ENCODE measurements around the gene SLC26A9.

The SLC26A9 gene

DNA sequence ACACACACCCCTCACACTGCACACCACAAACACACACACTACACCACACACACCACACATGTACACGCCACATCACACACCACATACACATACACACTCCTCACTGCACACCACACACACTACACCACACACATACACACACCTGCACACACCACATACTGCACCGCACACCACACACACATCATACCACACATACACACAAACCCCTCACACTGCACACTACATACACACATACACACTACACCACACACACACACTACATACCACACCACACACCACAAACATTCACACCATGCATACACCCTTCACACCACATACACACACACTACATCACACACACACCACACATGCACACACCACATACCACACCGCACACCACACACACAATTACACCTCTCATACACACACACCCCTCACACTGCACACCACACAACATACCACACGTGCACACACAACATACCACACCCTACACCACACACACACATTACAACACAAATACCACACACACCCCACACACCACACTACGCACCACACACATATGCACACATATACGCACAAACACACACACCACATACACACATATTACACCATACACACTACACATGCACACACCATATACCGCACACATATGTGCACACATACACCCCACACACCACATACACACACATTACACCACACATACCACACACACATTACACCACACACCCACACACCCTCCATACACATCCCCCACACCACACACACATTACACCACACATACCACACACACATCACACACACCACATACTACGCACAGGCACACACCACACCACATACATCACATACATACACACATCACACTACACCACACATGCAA is 30.3 kb upstream of the SLC26A9 start:
- no peak for DNase-seq

- no peak for DNase-seq
These were observed 29.4 kb upstream of the SLC26A9 start for GRCh38 chr1:205972491-205973168.

DNA sequence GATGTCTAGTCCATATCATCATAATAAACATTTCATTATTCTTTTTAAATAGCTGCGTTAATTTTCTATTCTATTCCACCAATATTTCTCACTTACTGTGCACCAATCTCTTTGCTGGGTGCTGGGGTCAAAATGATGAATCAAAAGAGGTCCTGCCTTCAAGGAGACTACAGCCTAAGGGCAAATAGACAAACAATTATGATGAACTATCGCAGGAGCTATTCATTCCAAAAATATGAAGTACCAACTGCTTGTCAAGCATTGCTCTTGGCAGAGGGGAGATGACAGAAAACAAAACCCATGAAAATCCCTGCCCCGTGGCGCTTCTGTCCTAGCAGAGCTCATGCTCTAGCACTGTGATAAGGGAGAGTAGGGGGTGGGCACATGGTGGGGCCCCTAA is 28.8 kb upstream of the SLC26A9 start:
- DNase-seq: no peak

DNA sequence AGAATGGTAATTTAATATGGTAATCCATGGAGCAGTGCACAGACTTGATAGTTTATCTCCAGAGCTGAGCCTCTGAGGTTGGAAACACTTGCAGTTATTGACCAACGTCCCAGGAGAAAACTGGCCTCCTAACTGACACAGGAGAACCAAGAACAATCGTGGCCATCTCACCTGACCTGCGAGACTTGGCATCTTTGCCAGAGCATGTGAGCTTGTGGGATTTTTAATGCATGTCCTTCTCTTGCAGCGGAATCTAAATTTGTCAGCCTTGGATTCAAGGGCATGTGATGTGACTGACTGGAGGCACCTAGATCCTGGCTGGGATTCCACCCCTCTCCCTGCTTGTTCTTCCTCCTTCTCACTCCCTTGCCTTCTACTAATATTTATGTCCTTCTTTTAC is 27.8 kb upstream of the SLC26A9 start:
- DNase-seq: no peak

DNA sequence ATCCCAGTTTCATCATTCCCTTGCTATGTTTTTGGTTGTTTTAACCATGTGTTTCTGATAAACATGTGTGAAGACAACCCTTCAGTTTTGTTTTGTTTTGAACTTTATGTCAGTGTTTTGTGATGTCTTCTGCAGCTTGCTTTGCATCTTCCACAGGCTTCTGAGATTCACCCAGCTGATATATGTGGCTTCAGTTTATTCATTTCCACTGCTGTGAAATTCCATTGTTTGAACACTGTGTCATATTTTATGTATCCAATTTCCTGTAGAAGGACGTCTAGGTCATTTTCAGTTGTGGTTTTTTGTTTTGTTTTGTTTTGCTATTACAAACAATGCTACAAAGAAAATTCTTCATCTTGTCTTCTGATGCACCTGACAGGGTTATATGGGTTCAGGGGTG is 27.2 kb upstream of the SLC26A9 start:
- no peak for DNase-seq

- DNase-seq: no peak
These were observed 26.0 kb upstream of the SLC26A9 start for GRCh38 chr1:205969229-205969628.

- DNase-seq: no peak
These were observed 24.5 kb upstream of the SLC26A9 start for GRCh38 chr1:205967554-205968335.

GRCh38 chr1:205965036-205965884 is 22.0 kb upstream of the SLC26A9 start:
- DNase-seq: peak; percentile 99

DNA sequence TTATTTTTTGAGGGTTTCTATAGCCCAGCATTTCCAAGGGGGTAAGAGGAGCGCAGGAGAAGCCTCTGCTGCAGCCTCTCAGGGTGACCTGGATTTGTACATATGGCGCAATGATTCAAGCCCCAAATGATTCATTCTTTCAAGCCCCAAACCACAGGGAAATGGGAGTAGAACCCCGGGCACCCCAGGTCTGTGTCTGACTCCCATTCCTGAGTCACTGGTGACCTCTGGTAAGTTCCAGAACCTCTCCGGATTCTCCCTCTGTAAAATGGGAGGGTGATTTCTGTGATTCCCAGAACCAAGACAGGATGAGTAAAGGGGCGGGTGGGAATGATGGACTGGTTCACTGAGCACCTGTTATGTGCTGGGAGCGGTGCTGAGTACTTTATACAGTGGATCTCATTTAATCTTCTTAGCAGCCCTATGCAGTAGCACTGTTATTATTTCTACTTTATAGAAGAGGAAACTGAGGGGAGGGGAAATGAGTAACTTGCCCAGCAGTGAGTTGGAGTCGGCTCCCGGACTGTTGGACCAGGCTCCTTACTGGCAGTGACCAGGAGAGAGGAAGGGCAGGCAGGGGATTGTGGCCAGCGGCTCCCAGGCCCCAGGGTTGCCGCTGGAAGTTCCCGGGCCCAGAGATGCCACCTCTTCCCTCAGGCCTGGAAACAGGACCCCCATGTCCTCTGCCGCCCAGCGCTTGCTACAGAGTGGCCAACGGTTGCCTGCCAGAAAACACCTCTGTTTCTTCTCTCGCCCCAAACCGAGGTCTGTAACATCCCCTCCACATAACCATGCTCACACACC is 20.3 kb upstream of the SLC26A9 start:
- no peak for DNase-seq

DNA sequence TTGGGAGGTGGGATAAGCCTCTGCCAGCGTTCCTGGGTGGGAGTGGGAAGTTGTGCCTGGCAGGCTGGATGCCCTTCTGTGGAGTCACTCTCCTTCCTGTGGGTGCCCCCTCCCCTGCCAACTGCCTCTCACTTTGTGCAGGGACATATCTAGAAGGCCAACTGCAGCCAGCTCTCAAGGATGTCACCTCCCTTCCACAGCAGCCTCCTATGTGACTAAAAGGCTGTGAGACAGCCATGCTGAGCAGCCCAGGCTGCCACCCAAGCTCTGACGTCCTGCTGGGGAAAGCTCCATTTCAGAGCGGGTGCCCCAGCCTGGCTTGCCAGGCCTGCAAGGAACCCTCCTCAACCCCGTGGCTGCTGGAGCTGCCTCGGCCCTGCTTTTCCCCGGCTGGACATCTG is 19.6 kb upstream of the SLC26A9 start:
- DNase-seq: no peak

DNA sequence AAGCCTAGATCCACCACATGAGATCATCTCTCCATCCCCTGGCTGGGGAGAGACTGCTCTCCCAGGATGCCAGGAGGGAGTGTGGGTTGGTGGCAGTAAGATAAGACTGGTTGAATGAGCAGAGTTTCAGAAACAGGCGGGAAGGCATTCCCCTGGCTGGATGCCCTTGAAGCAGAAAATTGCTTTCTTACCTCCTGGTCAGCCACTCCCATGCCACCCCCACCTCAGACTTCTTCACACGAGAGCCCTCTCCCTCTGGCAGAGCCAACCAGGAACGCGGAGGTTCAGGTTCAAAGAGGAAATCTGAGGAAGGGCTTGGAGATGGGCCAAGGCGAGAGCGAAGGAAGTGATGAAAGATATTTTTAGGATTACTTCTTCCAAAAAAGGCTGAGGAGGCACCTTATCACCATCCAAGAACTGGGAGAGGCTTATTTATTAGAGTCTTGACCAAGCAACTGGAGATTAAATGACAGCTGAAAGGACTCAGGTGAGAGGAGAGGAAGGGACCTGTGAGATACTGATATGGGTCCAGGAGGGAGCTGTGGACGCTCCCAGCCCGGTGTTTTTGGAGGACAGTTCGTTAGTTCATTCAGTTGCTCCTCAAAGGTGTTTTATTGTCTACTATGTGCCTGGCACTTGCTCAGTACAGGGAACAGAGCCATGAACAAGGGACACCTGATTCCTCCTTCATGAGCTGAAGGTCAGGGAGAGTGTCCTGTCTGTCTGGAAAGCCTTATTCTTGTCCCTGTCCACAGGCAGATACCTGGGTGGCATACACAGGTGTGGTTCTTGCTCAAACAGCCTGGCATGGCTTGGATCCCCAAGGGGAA is 18.9 kb upstream of the SLC26A9 start:
- DNase-seq: no peak

GRCh38 chr1:205961405-205961804 is 18.1 kb upstream of the SLC26A9 start:
- no peak for DNase-seq

DNA sequence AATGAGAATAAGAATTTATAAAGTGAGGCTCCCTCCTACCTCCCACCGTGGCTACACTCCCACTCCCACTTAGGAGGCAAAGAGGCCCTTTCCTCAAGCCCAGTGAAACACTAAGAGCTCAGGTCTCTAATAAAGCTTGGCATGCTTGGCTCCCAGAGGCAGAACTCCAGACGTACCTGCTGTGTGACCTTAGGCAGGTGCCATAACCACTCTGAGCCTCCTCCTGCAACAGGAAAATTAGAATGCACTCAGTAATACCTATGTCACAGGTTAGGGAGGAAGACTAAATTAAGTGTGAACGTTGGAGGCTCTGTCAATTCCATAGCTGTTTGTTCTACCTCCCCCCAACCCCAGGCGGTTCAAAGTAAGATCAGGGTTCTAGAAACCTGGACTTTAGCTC is 16.5 kb upstream of the SLC26A9 start:
- no peak for DNase-seq

DNA sequence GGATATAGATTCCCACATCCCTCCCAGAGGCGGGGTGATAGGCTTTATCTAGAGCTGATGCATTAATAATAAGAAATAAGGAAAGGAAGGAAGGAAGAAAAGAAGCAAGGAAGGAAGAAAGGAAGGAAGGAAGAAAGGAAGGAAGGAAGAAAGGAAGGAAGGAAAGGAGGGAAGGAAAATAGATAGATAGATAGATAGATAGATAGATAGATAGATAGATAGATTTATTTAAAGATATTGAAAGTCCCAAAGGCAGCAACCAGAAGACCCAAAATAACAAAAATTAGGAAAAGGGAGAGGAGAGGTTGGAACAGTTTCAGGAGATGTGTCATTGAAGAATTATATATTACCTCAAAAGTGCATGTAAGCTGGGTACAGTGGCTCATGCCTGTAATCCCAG is 12.2 kb upstream of the SLC26A9 start:
- no peak for DNase-seq

DNA sequence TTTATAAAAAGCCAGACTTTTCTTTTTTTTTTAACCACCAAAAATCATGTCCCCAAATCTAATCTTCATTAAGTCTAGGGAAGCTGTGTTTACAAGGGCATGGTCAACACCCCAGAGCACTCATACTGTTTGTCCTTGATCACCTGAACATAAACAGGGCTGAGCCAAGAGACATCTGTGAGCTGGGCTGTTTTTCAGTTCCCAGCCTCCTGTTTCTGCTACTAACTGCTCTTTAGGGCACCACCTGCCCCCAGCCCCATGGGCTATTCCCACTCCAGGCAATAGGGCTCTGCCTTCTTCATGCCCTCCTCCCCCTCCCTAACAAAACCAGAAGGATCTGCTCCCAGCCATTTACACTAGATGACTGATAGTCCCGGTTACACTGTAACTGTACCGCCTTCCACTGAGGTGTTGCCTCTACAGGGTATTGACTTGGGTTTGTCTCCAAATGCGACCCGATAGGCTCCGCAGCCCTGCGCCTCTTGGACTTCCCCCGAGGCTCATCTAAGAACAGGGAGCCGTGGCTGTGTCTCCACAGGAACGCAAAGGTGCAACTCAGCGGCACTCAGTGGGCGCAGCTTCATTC is 11.7 kb upstream of the SLC26A9 start:
- peak; percentile 57 for DNase-seq

- DNase-seq: no peak
These were observed 8.5 kb upstream of the SLC26A9 start for GRCh38 chr1:205951746-205952145.

DNA sequence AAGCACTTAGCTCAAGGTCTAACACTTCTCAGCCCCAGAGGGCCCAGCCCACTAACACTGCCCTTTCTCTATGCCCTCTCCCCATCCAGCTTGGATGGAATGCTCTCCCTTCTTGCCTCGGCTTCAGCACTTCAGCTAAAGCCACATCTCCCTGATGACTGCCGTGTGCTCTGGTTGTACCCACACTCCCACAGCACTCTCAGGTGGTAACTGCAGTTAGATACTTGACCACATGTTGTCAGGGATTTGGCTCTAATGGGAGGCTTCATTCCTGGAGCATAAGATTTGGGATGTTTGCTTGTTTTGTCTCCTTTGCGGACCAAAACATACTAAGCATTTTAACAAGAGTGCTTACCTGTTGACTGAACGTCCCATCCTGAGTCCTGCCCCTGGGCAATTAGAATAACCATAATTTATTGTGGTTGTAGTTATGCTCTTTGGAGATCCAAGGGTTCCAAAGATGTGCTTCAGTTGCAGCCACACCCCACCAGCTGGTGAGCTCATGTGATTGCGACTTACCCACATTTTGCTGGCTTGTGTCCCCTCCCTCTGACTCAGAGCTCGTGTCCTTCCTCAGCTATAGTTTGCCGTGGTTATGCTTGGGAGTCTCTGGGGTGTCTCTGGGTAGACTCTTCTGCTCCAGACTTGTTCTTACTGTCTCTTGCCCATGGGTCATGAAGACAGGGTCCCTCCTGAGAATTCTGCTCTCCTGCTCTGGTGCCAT is 7.7 kb upstream of the SLC26A9 start:
- peak; percentile 61 for DNase-seq

DNA sequence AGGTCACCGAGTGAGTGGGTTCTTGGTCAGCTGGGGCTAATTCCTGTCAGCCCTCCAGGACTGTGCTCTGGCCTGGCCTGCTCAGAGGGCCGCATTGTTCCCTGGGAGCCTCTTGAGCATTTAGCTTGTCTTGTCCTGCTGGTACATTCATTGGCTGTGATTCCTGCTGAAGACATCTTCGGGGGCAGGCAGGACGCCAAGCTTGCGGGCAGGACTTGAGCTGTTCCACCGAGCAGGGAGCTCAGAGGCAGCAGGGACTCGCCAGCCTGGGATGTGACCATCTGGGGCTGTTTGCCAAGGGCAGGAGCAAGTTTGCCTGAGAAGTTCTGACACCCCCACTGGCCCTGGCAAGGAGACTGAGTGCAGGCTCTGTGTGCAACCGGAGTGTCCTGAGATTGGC is 7.0 kb upstream of the SLC26A9 start:
- no peak for DNase-seq

- DNase-seq: no peak
These were observed 6.5 kb upstream of the SLC26A9 start for GRCh38 chr1:205949753-205950152.

- DNase-seq: no peak
These were observed 5.6 kb upstream of the SLC26A9 start for GRCh38 chr1:205948886-205949285.
